ENCODE measurements around the gene CPEB4.

Gene CPEB4

GRCh38 chr5:173887610-173888472, at the start of gene CPEB4:
TSS of gene CPEB4 (plus strand) at chr5:173888349. CDS start at chr5:173889734, 1,385 bp downstream.
- TF ChIP-seq, protein P1, sequence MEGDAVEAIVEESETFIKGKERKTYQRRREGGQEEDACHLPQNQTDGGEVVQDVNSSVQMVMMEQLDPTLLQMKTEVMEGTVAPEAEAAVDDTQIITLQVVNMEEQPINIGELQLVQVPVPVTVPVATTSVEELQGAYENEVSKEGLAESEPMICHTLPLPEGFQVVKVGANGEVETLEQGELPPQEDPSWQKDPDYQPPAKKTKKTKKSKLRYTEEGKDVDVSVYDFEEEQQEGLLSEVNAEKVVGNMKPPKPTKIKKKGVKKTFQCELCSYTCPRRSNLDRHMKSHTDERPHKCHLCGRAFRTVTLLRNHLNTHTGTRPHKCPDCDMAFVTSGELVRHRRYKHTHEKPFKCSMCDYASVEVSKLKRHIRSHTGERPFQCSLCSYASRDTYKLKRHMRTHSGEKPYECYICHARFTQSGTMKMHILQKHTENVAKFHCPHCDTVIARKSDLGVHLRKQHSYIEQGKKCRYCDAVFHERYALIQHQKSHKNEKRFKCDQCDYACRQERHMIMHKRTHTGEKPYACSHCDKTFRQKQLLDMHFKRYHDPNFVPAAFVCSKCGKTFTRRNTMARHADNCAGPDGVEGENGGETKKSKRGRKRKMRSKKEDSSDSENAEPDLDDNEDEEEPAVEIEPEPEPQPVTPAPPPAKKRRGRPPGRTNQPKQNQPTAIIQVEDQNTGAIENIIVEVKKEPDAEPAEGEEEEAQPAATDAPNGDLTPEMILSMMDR (IDR thresholded peaks at IDR 0.05): no peak
- TF ChIP-seq ZFX (IDR thresholded peaks at IDR 0.05; ENCODE audit: borderline replicate concordance): no peak
- peak within 1 kb of the TSS; percentile 63 for H3K27ac ChIP-seq

GRCh38 chr5:173839117-173839713, 48.9 kb upstream of the CPEB4 start:
- TF ChIP-seq, protein P1 (IDR thresholded peaks at IDR 0.05): no peak
- no peak for TF ChIP-seq ZFX (IDR thresholded peaks at IDR 0.05; ENCODE audit: borderline replicate concordance)
- no peak overlapping the region for H3K27ac ChIP-seq

- TF ChIP-seq ZFX (IDR thresholded peaks at IDR 0.05; ENCODE audit: borderline replicate concordance): no peak
- H3K27ac ChIP-seq: no peak overlapping the region
Observed at GRCh38 chr5:173840111-173840983, 47.8 kb upstream of the CPEB4 start.

DNA sequence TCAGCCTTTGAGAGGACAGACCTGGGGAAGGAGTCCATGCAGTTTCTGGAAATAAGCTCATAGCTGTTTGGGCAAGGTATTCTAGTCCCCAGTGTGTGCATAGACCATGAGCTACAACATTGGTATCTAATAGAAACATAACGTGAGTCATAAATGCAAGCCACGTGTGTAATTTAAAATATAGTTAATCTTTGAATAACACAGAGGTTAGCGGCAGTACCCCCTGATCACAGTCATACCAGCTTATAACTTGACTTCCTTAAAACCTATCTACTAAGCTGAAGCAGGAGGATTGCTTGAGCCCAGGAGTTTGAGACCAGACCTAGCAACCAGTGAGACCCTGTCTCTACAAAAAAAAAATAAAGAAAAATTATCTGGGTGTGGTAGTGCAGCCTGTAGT, 46.4 kb upstream of the CPEB4 start:
- H3K27ac ChIP-seq: no peak overlapping the region
- TF ChIP-seq ZFX (IDR thresholded peaks at IDR 0.05; ENCODE audit: borderline replicate concordance): no peak

DNA sequence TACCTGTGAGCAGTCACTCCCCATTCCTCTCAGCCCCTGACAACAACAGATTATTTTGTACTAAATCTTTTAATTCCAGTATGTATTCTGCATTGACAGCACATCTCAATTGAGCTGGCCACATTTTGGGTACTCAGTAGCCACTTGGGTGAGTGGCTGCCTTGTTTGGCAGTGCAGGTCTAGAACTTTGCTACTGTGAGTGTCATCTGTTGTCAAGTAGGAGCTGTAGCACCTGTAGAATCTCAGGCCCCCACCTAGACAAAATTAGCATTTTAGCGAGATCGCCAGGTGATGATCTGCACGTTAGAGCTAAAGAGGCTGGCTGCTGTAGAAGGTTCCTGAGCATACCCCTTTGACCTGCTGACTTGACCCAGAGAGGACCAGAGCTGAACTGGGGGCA, 44.4 kb upstream of the CPEB4 start:
- no peak overlapping the region for H3K27ac ChIP-seq
- TF ChIP-seq ZFX (IDR thresholded peaks at IDR 0.05; ENCODE audit: borderline replicate concordance): no peak
- TF ChIP-seq, protein P1 (IDR thresholded peaks at IDR 0.05): no peak

GRCh38 chr5:173845321-173845720, 42.8 kb upstream of the CPEB4 start:
- H3K27ac ChIP-seq: no peak overlapping the region
- TF ChIP-seq ZFX (IDR thresholded peaks at IDR 0.05; ENCODE audit: borderline replicate concordance): no peak
- TF ChIP-seq, protein P1 (IDR thresholded peaks at IDR 0.05): no peak

DNA sequence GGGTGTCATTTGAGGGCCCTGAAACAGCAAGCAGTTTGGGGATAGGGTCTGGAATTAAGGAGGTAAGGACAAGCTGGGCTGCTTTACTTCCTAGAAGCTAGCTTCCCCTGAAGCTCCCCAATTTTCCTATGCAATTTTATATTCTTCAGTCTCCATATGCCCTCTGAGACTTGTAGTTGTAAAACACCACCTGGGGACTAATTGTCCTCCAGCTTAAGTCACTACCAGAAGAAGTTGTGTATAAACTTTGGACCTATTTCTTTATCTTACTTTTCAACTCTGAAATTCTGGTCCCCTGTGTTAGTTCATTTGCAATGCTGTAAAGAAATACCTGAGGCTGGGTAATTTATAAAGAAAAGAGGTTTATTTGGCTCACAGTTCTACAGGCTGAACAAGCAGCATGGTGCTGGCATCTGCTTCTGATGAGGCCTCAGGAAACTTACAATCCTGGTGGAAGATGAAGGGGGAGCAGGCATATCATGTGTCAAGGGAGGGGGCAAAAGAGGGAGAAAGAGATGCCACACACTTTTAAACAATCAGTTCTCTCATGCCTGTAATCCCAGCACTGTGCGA, 41.1 kb upstream of the CPEB4 start:
- H3K27ac ChIP-seq: no peak overlapping the region
- TF ChIP-seq, protein P1 (IDR thresholded peaks at IDR 0.05): no peak
- TF ChIP-seq ZFX (IDR thresholded peaks at IDR 0.05; ENCODE audit: borderline replicate concordance): no peak
